Activated naive CD8-positive, alpha-beta T cell (primary cell): ENCODE results near the gene SPATA6L.

ENCODE experiments used
- H3K27ac Mint-ChIP-seq: one replicate; pipeline ENCODE4 v1.8.0; 2021; ENCODE audit warnings: mixed read lengths
- H3K27me3 Mint-ChIP-seq: one replicate; pipeline ENCODE4 v1.8.0; 2021; ENCODE audit warnings: mixed read lengths
- H3K36me3 Mint-ChIP-seq: one replicate; pipeline ENCODE4 v1.8.0; 2021; ENCODE audit warnings: mixed read lengths
- H3K4me1 Mint-ChIP-seq: one replicate; pipeline ENCODE4 v1.8.0; 2021; ENCODE audit warnings: low read depth, mixed read lengths
- H3K4me3 Mint-ChIP-seq: one replicate; pipeline ENCODE4 v1.8.0; 2021; ENCODE audit warnings: mild to moderate bottlenecking, mixed read lengths
- H3K9me3 Mint-ChIP-seq: one replicate; pipeline ENCODE4 v1.8.0; 2021; ENCODE audit warnings: low read depth, mixed read lengths

The SPATA6L gene

GRCh38 chr9:4686584-4686983 is 20.3 kb upstream of the SPATA6L start:
- Mint-ChIP-seq H3K4me1 (peaks cover 56% of the 10 kb centered on the region), H3K36me3 (peaks cover 15% of the 10 kb centered on the region), H3K27ac (no peak overlapping the region), H3K4me3 (no peak overlapping the region), H3K27me3 (no peaks in the 10 kb centered on the region), H3K9me3 (no peaks in the 10 kb centered on the region)

DNA sequence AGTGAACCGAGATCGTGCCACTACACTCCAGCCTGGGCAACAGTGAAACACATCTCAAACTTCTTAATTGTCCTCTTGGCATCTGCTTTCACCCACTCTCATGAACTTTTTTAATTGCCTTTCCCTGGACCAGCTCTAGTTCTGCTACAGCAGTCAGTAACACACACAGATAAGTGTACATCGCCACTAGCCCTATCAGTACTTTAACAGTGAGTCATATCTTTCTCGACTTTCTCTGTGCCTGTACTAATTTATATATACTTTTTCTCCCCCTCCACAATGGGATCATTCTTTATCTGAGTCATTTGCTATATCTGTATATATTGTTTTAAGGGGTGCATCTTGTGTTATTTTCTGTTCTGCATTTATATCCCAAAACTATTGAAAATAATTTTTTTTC is 19.8 kb upstream of the SPATA6L start:
- Mint-ChIP-seq H3K9me3 (no peaks in the 10 kb centered on the region), H3K4me1 (peaks cover 52% of the 10 kb centered on the region), H3K27me3 (no peaks in the 10 kb centered on the region), H3K27ac (no peak overlapping the region), H3K4me3 (no peak overlapping the region), H3K36me3 (peaks cover 15% of the 10 kb centered on the region)

GRCh38 chr9:4684820-4685219 is 18.5 kb upstream of the SPATA6L start:
- Mint-ChIP-seq H3K36me3 (peaks cover 12% of the 10 kb centered on the region), H3K4me1 (peaks cover 43% of the 10 kb centered on the region), H3K27me3 (no peaks in the 10 kb centered on the region), H3K27ac (peak overlapping the region; percentile 46), H3K4me3 (no peak overlapping the region), H3K9me3 (no peaks in the 10 kb centered on the region)

- Mint-ChIP-seq H3K27ac (no peak overlapping the region), H3K27me3 (no peaks in the 10 kb centered on the region), H3K4me3 (no peak overlapping the region), H3K9me3 (no peaks in the 10 kb centered on the region), H3K4me1 (peaks cover 26% of the 10 kb centered on the region), H3K36me3 (peaks cover 11% of the 10 kb centered on the region)
Measured at GRCh38 chr9:4680750-4681149, 14.5 kb upstream of the SPATA6L start.

DNA sequence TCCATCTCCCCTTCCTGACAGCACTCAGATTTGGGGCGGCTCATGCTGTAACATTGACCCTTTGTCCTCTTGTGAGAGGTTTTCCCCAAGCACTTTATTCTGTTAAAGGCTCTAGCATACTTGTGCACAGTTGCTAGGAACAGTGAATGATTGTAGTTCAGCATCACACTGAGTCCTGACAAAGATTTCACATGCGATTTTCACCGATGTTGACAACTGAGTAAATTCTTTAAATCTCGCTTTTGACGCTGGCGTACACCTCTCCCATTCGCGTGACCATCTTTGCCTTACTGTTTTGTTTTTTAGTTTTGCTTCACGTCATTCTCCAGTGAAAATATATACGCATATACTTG is 13.9 kb upstream of the SPATA6L start:
- H3K27me3 Mint-ChIP-seq, result no peaks in the 10 kb centered on the region
- H3K9me3 Mint-ChIP-seq, result no peaks in the 10 kb centered on the region
- H3K36me3 Mint-ChIP-seq, result peaks cover 15% of the 10 kb centered on the region
- H3K4me1 Mint-ChIP-seq, result peaks cover 22% of the 10 kb centered on the region
- no peak overlapping the region for H3K4me3 Mint-ChIP-seq
- no peak overlapping the region for H3K27ac Mint-ChIP-seq

DNA sequence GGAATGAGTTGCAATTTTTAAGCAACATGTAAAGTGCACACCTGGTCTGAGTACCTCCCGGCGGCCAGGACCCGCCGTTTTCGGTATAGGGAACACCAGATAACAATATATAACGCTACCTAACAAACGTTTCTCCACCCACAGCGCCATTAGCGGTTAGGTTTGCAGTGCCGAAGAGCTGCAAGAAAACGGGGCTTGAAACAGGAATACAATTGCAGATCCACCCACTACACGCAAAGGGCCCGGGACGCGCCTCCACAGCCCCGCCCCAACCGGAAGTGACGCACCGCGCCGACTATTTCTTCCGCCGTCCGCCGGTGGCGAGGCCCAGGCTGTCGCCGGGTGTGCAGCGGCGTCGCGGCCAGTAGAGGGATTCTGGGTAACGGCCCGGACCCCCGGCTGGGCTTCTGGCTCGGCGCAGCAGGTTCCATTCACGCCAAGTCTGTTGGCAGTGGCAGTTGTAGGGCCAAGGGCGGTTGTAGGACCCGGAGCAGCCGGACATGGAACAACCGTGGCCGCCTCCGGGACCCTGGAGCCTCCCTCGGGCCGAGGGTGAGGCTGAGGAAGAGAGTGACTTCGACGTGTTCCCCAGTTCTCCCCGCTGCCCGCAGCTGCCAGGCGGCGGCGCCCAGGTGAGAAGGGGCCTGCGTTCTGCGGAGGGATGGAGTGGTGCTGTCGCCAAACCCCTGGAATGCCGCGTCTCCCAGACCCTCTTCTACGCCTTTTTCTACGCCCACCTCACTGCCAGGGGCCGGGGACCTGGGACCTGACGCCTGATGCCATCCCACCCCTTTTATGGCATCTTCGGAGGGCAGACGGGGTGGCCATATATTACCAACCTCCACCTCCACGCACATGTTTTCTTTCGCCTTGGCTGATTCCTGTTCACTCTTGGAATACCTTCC is 13.2 kb upstream of the SPATA6L start, which contains the start of gene CDC37L1:
TSS of gene CDC37L1 (plus strand) at position 302 of the 905 bp plus-strand sequence. CDS start at position 501, 199 bp downstream.
- Mint-ChIP-seq H3K4me3 (no peak within 1 kb of the TSS), H3K4me1 (peaks cover 15% of the 10 kb centered on the region), H3K9me3 (no peaks in the 10 kb centered on the region), H3K36me3 (peaks cover 10% of the 10 kb centered on the region), H3K27me3 (no peaks in the 10 kb centered on the region), H3K27ac (no peak within 1 kb of the TSS)

DNA sequence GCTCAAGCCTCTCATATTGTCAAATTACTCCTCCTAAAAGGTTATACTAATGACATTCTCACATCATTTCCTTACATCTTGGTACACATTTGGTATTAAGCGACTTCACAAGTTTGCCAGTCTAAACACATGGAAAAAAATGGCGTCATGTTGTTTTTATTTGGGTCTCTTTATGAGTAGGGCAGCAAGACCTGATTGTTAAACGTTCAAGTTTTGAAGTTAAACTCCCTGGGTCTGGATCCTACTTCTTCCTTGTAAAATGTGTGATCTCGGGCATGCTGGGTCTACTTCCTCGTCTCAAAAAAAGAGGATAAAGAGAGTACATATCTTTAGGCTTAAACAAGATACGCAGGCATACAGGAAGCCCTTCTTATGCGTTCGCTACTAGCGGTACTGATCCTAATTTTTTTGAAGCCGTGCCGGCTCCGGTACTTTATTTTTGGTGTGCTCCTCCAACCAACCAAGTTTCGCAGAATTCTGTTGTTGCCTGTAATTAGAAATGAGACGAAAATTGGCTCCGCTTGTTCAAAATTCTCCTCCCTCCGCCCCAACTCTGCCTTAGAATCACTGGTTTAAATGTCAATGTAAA is 12.5 kb upstream of the SPATA6L start:
- H3K4me3 Mint-ChIP-seq, result no peak overlapping the region
- H3K9me3 Mint-ChIP-seq, result no peaks in the 10 kb centered on the region
- H3K36me3 Mint-ChIP-seq, result peaks cover 10% of the 10 kb centered on the region
- no peak overlapping the region for H3K27ac Mint-ChIP-seq
- H3K4me1 Mint-ChIP-seq, result peaks cover 12% of the 10 kb centered on the region
- H3K27me3 Mint-ChIP-seq, result no peaks in the 10 kb centered on the region

GRCh38 chr9:4677392-4677791 is 11.1 kb upstream of the SPATA6L start:
- Mint-ChIP-seq H3K4me1 (peaks cover 3% of the 10 kb centered on the region), H3K36me3 (peaks cover 5% of the 10 kb centered on the region)

DNA sequence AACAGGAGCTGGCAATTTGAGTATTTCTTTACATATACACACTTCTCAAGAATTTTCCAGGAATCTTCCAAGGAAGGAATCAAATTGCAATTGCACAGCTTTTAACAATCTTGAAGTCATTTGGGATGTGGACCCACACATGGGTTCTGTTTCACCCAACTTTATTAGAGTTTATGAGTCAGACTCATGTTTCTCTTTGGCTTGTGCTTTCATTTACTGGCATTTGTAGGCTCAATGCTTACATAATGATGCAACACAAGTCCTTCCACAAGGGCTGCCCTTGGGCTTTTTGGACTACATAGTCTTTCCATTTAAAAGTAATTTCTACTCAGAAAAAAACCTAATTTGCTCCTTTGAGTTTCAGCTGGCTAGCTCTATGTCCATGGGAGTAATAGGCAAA is 8.5 kb upstream of the SPATA6L start:
- H3K9me3 Mint-ChIP-seq, result no peaks in the 10 kb centered on the region
- no peak overlapping the region for H3K27ac Mint-ChIP-seq
- H3K27me3 Mint-ChIP-seq, result no peaks in the 10 kb centered on the region
- peaks cover 7% of the 10 kb centered on the region for H3K4me1 Mint-ChIP-seq
- no peak overlapping the region for H3K4me3 Mint-ChIP-seq
- peaks cover 5% of the 10 kb centered on the region for H3K36me3 Mint-ChIP-seq

More at GRCh38 chr9:4677392-4677791, 11.1 kb upstream of the SPATA6L start:
- no peak overlapping the region for H3K4me3 Mint-ChIP-seq
- H3K9me3 Mint-ChIP-seq, result no peaks in the 10 kb centered on the region
- H3K27ac Mint-ChIP-seq, result no peak overlapping the region
- no peaks in the 10 kb centered on the region for H3K27me3 Mint-ChIP-seq

DNA sequence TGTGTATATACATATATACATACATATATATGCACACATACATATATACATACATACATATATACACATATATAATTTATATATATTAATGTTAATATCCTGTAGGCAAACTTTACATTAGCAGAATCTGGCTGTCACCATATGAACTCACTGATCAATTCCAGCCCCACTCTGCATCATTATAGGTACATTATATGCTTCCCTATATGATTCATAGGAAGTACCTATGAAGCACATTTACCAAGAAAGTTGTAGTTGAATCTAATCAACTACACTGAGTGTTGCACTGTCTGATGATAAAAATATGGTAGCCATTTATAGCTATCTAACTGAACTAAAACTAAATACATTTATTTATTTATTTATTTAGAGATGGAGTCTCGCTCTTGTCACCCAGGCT is 5.5 kb upstream of the SPATA6L start:
- H3K4me1 Mint-ChIP-seq, result peaks cover 25% of the 10 kb centered on the region
- no peaks in the 10 kb centered on the region for H3K9me3 Mint-ChIP-seq
- no peaks in the 10 kb centered on the region for H3K27me3 Mint-ChIP-seq
- H3K4me3 Mint-ChIP-seq, result no peak overlapping the region
- H3K27ac Mint-ChIP-seq, result no peak overlapping the region
- peaks cover 5% of the 10 kb centered on the region for H3K36me3 Mint-ChIP-seq

DNA sequence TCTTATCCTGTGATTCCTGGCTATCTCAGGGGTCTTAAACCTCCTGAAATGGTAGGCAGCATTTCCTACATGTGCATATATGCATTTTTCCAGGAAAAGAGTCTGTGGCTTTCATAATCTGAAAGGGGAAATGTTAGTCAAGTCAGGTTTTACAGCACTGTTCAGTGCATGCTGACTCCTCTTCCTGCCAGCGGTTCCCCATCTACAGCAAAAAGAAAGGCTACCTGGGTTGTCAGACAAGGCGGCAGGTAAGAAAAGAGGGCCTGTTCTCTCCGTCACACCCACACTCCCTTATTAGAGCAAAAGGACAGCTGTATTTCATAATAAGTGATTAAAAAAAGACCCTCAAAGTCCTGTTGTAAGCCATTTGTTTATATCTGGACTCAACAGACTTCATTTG is 4.3 kb upstream of the SPATA6L start:
- Mint-ChIP-seq H3K27ac (no peak overlapping the region), H3K4me3 (no peak overlapping the region), H3K4me1 (peaks cover 37% of the 10 kb centered on the region), H3K9me3 (no peaks in the 10 kb centered on the region), H3K36me3 (peaks cover 2% of the 10 kb centered on the region), H3K27me3 (no peaks in the 10 kb centered on the region)

DNA sequence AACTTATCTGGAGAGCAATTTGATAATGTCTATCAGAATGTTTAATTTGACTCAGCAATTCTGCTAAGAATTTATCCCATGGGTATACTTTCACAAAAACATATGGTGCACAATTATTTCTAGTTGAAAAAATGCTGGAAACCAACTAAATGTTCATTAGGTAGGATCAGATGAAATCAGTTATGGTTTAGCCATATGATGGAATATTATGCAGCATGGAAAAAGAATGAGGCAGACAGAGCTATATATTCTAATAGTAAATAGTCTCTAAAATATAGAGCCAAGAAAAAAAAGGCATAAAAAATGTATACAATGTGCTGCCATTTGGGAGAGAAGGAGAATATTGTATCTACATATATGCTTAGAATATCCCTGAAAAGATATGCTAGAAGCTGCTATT is 3.6 kb upstream of the SPATA6L start:
- Mint-ChIP-seq H3K27me3 (no peaks in the 10 kb centered on the region), H3K27ac (no peak overlapping the region), H3K9me3 (no peaks in the 10 kb centered on the region), H3K4me1 (peaks cover 44% of the 10 kb centered on the region), H3K4me3 (no peak overlapping the region), H3K36me3 (no peaks in the 10 kb centered on the region)

GRCh38 chr9:4668604-4669003 is 2.3 kb upstream of the SPATA6L start:
- Mint-ChIP-seq H3K4me3 (no peak overlapping the region), H3K36me3 (no peaks in the 10 kb centered on the region), H3K9me3 (no peaks in the 10 kb centered on the region), H3K27ac (no peak overlapping the region), H3K27me3 (no peaks in the 10 kb centered on the region), H3K4me1 (peaks cover 56% of the 10 kb centered on the region)

DNA sequence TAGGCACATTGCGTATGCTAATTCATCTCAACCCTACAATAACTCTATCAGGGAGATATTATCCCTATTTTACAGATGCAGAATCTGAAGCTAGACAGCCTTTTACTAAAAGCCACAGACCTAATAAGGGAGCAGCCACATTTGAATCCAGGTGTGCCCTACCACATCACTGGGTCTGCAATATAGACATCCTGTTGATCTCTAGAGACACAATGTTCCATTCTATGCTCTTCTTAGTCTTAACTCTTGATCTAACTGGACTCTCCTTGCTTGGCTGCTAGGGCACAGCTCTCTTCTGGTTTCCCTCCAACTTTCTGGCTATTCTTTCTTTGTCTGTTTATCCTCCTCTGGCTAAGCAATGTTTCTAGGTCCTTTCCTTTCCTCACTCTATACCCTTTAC is 1.4 kb upstream of the SPATA6L start:
- Mint-ChIP-seq H3K4me3 (peak overlapping the region; percentile 1), H3K27ac (peak overlapping the region; percentile 31), H3K9me3 (no peaks in the 10 kb centered on the region), H3K4me1 (peaks cover 65% of the 10 kb centered on the region), H3K36me3 (no peaks in the 10 kb centered on the region), H3K27me3 (no peaks in the 10 kb centered on the region)

GRCh38 chr9:4665357-4665756 is 923 bp downstream of the SPATA6L start:
- peak overlapping the region; percentile 85 for H3K4me3 Mint-ChIP-seq
- H3K9me3 Mint-ChIP-seq, result no peaks in the 10 kb centered on the region
- peak overlapping the region; percentile 23 for H3K27ac Mint-ChIP-seq
- H3K27me3 Mint-ChIP-seq, result no peaks in the 10 kb centered on the region
- H3K36me3 Mint-ChIP-seq, result no peaks in the 10 kb centered on the region
- peaks cover 74% of the 10 kb centered on the region for H3K4me1 Mint-ChIP-seq
